GM06990 (cell line): ENCODE results near the gene COPG1.
A peak's percentile ranks its signal among the peaks of the same experiment; 100 is the strongest.

Experiments used
- DNase-seq: peaks from one replicate; pipeline ENCODE4 v3.0.0-alpha.2; 2011; ENCODE audit not compliant: insufficient read length; ENCODE audit errors: extremely low read depth
- H3K27me3 ChIP-seq: replicated peaks from 2 replicates; pipeline ENCODE4 v1.6.0; 2011; ENCODE audit warnings: low read length; ENCODE audit not compliant: control insufficient read depth, insufficient read depth
- H3K36me3 ChIP-seq: 2 replicates; pipeline ENCODE4 v1.5.1; 2011; ENCODE audit warnings: low read length; ENCODE audit not compliant: control insufficient read depth, insufficient read depth
- H3K4me3 ChIP-seq: replicated peaks from 2 replicates; pipeline ENCODE4 v1.5.1; 2011; ENCODE audit warnings: low read depth, mild to moderate bottlenecking, control low read depth, low read length
- CTCF ChIP-seq: IDR thresholded peaks from 2 replicates; pipeline ENCODE4 v1.5.1; 2011; ENCODE audit warnings: low read length, control low read depth, mild to moderate bottlenecking, inconsistent platforms; ENCODE audit not compliant: insufficient read depth, poor library complexity, severe bottlenecking

The COPG1 gene

GRCh38 chr3:129317014-129317771, 67.8 kb downstream of the COPG1 start:
- DNase-seq: no peak
- no peak for TF ChIP-seq CTCF
- no peaks in the 10 kb centered on the region for H3K36me3 ChIP-seq
- H3K4me3 ChIP-seq: peak overlapping the region; percentile 59
- no peaks in the 10 kb centered on the region for H3K27me3 ChIP-seq

GRCh38 chr3:129317848-129318247, 68.4 kb downstream of the COPG1 start:
- TF ChIP-seq CTCF: no peak
- DNase-seq: no peak
- H3K27me3 ChIP-seq: no peaks in the 10 kb centered on the region
- H3K36me3 ChIP-seq: no peaks in the 10 kb centered on the region
- no peak overlapping the region for H3K4me3 ChIP-seq

DNA sequence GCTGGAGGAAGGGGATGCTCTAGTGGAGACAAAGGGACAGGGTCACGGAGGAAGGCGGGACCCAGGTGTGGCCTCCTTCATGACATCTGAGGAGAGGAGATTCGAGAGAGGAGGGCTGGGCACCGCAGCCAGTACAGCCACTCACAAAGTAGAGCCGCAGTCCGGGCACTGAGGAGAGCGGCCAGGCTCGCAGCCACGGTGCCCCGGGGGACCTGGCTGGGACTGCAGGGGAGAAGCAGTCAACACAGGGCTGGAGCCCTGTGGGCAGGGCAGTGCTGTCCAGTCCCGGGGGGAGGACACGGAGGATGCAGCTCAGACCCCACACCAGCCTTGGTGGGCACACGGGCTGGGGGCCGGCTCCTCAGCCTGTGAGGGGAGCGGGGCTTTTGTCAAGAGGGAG, 69.5 kb downstream of the COPG1 start:
- DNase-seq: no peak
- no peak for TF ChIP-seq CTCF
- no peaks in the 10 kb centered on the region for H3K27me3 ChIP-seq
- H3K36me3 ChIP-seq: no peaks in the 10 kb centered on the region
- no peak overlapping the region for H3K4me3 ChIP-seq

- no peak for TF ChIP-seq CTCF
- DNase-seq: no peak
- Histone ChIP-seq H3K27me3 (no peaks in the 10 kb centered on the region), H3K4me3 (no peak overlapping the region), H3K36me3 (no peaks in the 10 kb centered on the region)
These were observed 70.9 kb downstream of the COPG1 start for GRCh38 chr3:129320261-129320660.

DNA sequence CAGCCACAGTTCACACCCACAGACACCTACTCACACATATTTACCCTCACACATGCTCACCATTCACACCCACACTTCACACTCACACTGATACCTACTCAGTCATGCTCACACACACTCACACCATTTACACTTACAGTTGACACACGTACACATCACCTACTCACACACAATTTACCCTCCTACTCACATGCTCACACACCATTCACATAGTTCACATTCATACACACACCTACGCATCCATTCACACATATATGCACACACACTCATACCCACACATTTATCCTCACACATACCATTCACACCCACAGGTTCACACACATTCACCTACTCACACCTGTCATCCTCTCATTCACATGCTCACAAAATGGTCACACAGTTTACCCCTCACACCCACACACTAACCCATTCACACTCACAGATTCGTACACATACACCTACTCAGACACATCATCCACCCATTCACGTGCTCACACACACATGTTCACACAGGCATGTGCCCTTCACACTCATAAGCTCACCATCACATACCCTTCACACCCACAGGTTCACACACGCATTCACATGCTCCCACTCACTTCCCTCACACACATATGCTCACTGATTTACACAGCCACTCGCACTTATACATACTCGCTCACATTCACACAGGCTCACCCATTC, 71.5 kb downstream of the COPG1 start:
- H3K36me3 ChIP-seq: no peaks in the 10 kb centered on the region

More for the DNA sequence above, 71.5 kb downstream of the COPG1 start:
- TF ChIP-seq CTCF: no peak
- Histone ChIP-seq H3K4me3 (no peak overlapping the region), H3K27me3 (no peaks in the 10 kb centered on the region)
- no peak for DNase-seq
